Uterus (tissue), 2 donors: ENCODE data around the gene ZNF423.

Source experiments
- CTCF ChIP-seq, 4 experiments: fragments of 200-600 bp in 2 of 4; fragments of 450-650 bp in 2 of 4; sonication (generic) in 2 of 4; IDR thresholded peaks; one replicate each; pipeline ENCODE4 v1.5.1; 2016 to 2019; ENCODE audit warnings: antibody characterized with exemption in 4 of 4, mild to moderate bottlenecking in 2 of 4, moderate library complexity in 1 of 4
- POLR2A ChIP-seq, 2 donors: fragments of 450-650 bp; IDR thresholded peaks; one replicate each; pipeline ENCODE4 v1.6.1; 2016; ENCODE audit warnings: antibody characterized with exemption in 2 of 2, mild to moderate bottlenecking in 1 of 2, moderate library complexity in 1 of 2

- TF ChIP-seq POLR2A (IDR thresholded peaks at IDR 0.05) = no peak
- no peak for TF ChIP-seq CTCF (IDR thresholded peaks at IDR 0.05)
Observed at GRCh38 chr16:49636608-49637007, 219.3 kb downstream of the ZNF423 start.
